K562 (cell line): ENCODE measurements around the gene PRDM15. TPM values are rescaled to one million over a fixed set of nuclear protein-coding genes. Genes with fewer than 3 reads are reported as not detected.
A peak's percentile ranks its signal among the peaks of the same experiment; 100 is the strongest.

Experiments used
- ARID2 ChIP-seq: fragments of 450-650 bp; IDR thresholded peaks from 2 replicates; pipeline ENCODE4 v1.6.1; 2017; ENCODE audit warnings: antibody characterized with exemption, mild to moderate bottlenecking
- CBX2 ChIP-seq: fragments of 200-600 bp; sonication (generic); IDR thresholded peaks from one replicate; pipeline ENCODE4 v1.6.1; 2012; ENCODE audit warnings: mild to moderate bottlenecking, low read length, inconsistent platforms; ENCODE audit not compliant: insufficient read depth, poor library complexity, severe bottlenecking
- HNRNPLL ChIP-seq: fragments of 200-400 bp; formaldehyde crosslinking; IDR thresholded peaks from 2 replicates; pipeline ENCODE4 v1.6.1; 2017; ENCODE audit warnings: low read length, low read depth, mild to moderate bottlenecking; ENCODE audit not compliant: poor library complexity, severe bottlenecking
- RBBP5 ChIP-seq: fragments of 200-600 bp; sonication (generic); IDR thresholded peaks from 2 replicates; pipeline ENCODE4 v1.6.1; 2012; ENCODE audit warnings: borderline replicate concordance, mild to moderate bottlenecking, low read length, control low read depth, inconsistent platforms; ENCODE audit not compliant: insufficient read depth, poor library complexity, severe bottlenecking
- THAP12 ChIP-seq: fragments of 250-450 bp; sonication (Bioruptor Pico); IDR thresholded peaks from 2 replicates; pipeline ENCODE4 v1.9.0; 2021; ENCODE audit warnings: mild to moderate bottlenecking, inconsistent platforms
- polyA plus RNA-seq, 8 experiments: library from polyadenylated mRNA; depleted of rRNA in 4 of 8; stranded (reverse) in 5 of 8; unstranded in 3 of 8; fragments of >200 nt; fragmentation: Nextera tagmentation in 2 of 8; fragmentation: Illumina TruSeq in 1 of 8; extraction: Ambion mirVana in 2 of 8; extraction: Trizol in 1 of 8; gene quantifications; 2 replicates each; pipeline versions ENCODE4 v1.2.1 to v1.2.3, GENCODE V29; 2011 to 2014; ENCODE audit warnings: inconsistent platforms in 1 of 8, missing spikeins in 1 of 8
- total RNA-seq, 7 experiments: library from RNA; depleted of rRNA in 6 of 7; stranded (reverse); fragments of >200 nt in 6 of 7; fragmentation: Illumina TruSeq in 2 of 7; extraction: Trizol in 2 of 7; gene quantifications; 2 replicates each; pipeline versions ENCODE4 v1.2.1 to v1.2.3, GENCODE V29; 2011 to 2021; ENCODE audit warnings: low replicate concordance in 1 of 7
- TF ChIP-seq, protein P1 (sequence below): fragments of 450-650 bp; IDR thresholded peaks from 2 replicates; pipeline ENCODE4 v1.6.1; 2016; ENCODE audit warnings: low read depth
- TF ChIP-seq, protein P2 (sequence below): fragments of 450-650 bp; IDR thresholded peaks from 2 replicates; pipeline ENCODE4 v1.6.1; 2014; ENCODE audit warnings: low read depth, mild to moderate bottlenecking, moderate library complexity, borderline replicate concordance
- TF ChIP-seq, protein P3 (sequence below), 2 experiments: fragments of 450-650 bp in 1 of 2; IDR thresholded peaks; 2 replicates each; pipeline ENCODE4 v1.6.1; 2011 to 2017; ENCODE audit warnings: low read depth in 2 of 2, antibody characterized with exemption in 1 of 2, borderline replicate concordance in 1 of 2, low read length in 1 of 2, mild to moderate bottlenecking in 1 of 2, mixed read lengths in 1 of 2; ENCODE audit not compliant: control insufficient read depth in 1 of 2

PRDM15 gene
- total and polyA plus RNA-seq, 9 of the 15 experiments (the other 6 are each of a cell fraction or from before 2014, with no cell fraction given), result 0.93 to 9.2 (median 6.2) TPM

- TF ChIP-seq, protein P1, sequence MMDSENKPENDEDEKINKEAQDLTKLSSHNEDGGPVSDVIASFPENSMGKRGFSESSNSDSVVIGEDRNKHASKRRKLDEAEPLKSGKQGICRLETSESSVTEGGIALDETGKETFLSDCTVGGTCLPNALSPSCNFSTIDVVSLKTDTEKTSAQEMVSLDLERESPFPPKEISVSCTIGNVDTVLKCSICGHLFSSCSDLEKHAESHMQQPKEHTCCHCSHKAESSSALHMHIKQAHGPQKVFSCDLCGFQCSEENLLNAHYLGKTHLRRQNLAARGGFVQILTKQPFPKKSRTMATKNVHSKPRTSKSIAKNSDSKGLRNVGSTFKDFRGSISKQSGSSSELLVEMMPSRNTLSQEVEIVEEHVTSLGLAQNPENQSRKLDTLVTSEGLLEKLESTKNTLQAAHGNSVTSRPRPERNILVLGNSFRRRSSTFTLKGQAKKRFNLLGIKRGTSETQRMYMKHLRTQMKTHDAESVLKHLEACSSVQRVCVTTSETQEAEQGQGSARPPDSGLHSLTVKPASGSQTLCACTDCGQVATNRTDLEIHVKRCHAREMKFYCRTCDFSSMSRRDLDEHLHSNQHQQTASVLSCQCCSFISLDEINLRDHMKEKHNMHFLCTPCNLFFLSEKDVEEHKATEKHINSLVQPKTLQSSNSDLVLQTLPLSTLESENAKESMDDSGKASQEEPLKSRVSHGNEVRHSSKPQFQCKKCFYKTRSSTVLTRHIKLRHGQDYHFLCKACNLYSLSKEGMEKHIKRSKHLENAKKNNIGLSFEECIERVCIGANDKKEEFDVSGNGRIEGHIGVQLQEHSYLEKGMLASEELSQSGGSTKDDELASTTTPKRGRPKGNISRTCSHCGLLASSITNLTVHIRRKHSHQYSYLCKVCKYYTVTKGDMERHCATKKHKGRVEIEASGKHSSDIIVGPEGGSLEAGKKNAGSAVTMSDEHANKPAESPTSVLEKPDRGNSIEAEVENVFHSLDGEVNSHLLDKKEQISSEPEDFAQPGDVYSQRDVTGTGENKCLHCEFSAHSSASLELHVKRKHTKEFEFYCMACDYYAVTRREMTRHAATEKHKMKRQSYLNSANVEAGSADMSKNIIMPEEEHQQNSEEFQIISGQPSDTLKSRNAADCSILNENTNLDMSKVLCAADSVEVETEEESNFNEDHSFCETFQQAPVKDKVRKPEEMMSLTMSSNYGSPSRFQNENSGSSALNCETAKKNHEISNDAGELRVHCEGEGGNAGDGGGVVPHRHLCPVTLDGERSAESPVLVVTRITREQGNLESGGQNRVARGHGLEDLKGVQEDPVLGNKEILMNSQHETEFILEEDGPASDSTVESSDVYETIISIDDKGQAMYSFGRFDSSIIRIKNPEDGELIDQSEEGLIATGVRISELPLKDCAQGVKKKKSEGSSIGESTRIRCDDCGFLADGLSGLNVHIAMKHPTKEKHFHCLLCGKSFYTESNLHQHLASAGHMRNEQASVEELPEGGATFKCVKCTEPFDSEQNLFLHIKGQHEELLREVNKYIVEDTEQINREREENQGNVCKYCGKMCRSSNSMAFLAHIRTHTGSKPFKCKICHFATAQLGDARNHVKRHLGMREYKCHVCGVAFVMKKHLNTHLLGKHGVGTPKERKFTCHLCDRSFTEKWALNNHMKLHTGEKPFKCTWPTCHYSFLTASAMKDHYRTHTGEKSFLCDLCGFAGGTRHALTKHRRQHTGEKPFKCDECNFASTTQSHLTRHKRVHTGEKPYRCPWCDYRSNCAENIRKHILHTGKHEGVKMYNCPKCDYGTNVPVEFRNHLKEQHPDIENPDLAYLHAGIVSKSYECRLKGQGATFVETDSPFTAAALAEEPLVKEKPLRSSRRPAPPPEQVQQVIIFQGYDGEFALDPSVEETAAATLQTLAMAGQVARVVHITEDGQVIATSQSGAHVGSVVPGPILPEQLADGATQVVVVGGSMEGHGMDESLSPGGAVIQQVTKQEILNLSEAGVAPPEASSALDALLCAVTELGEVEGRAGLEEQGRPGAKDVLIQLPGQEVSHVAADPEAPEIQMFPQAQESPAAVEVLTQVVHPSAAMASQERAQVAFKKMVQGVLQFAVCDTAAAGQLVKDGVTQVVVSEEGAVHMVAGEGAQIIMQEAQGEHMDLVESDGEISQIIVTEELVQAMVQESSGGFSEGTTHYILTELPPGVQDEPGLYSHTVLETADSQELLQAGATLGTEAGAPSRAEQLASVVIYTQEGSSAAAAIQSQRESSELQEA, result no peak
- TF ChIP-seq THAP12 (CRISPR knock-in tag), result peak; percentile 61; the same call in 1 of the 2 replicates
- TF ChIP-seq, protein P2, sequence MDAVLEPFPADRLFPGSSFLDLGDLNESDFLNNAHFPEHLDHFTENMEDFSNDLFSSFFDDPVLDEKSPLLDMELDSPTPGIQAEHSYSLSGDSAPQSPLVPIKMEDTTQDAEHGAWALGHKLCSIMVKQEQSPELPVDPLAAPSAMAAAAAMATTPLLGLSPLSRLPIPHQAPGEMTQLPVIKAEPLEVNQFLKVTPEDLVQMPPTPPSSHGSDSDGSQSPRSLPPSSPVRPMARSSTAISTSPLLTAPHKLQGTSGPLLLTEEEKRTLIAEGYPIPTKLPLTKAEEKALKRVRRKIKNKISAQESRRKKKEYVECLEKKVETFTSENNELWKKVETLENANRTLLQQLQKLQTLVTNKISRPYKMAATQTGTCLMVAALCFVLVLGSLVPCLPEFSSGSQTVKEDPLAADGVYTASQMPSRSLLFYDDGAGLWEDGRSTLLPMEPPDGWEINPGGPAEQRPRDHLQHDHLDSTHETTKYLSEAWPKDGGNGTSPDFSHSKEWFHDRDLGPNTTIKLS, result peak; percentile 95
- TF ChIP-seq, protein P3, sequence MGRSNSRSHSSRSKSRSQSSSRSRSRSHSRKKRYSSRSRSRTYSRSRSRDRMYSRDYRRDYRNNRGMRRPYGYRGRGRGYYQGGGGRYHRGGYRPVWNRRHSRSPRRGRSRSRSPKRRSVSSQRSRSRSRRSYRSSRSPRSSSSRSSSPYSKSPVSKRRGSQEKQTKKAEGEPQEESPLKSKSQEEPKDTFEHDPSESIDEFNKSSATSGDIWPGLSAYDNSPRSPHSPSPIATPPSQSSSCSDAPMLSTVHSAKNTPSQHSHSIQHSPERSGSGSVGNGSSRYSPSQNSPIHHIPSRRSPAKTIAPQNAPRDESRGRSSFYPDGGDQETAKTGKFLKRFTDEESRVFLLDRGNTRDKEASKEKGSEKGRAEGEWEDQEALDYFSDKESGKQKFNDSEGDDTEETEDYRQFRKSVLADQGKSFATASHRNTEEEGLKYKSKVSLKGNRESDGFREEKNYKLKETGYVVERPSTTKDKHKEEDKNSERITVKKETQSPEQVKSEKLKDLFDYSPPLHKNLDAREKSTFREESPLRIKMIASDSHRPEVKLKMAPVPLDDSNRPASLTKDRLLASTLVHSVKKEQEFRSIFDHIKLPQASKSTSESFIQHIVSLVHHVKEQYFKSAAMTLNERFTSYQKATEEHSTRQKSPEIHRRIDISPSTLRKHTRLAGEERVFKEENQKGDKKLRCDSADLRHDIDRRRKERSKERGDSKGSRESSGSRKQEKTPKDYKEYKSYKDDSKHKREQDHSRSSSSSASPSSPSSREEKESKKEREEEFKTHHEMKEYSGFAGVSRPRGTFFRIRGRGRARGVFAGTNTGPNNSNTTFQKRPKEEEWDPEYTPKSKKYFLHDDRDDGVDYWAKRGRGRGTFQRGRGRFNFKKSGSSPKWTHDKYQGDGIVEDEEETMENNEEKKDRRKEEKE (IDR thresholded peaks at IDR 0.05; ENCODE audit: borderline replicate concordance in 1 of 2, control insufficient read depth in 1 of 2, low read depth in 2 of 2, low read length in 1 of 2), result no peak
- no peak for TF ChIP-seq CBX2
- peak; percentile 48 for TF ChIP-seq RBBP5
- TF ChIP-seq ARID2, result no peak
- TF ChIP-seq HNRNPLL, result peak; percentile 91
Measured at GRCh38 chr21:41879190-41879998, at the start of gene PRDM15 (continued).
